ENCODE results near the gene IGLL1. TPM values are rescaled to one million over a fixed set of nuclear protein-coding genes. Genes with fewer than 3 reads are reported as not detected.

The IGLL1 gene
- total RNA-seq: not detected in 2 replicates

DNA sequence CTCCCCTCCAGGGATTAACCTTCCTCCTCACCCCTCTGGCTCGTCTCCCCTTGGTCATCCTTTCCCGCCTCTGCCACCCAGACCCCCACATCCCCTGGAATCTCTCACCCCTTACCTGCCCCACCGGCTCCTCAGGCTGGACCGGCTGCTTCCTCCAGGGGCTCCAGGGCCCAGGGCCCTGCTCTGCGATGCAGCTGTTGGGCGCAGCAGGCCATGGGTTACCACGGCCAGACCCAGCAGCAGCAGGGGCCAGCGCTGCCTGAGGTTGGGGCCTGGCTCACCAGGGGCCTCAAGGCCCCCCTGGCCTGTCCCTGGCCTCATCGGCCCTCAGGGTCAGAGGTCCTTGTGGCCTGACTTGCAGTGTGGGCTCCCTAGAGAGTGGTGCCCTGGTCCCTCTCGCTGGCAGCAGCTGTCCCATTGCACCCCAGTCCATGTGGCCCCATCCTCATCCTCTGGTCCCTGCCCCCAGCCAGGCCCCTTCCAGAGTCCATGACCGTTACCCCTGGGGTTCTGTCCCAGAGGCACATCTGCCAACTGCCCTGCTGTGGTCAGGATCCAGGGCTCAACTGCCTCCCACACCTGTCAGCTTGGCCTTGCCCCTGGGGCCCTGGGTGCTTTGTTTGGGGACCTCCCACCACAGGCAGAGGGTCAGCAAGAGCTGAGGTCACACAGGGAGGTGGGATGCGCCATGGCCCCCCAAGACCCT is at the start of gene IGLL1:
IGLL1 (minus strand) TSS at position 421 of the 706 bp plus-strand sequence; CDS start at position 321, 100 bp downstream.

Other genes starting within 250 kb of the IGLL1 start
- gene DRICH1, start 52.0 kb upstream of the IGLL1 start, total RNA-seq: 0.11 TPM in 1 of 2 replicates, not detected in the other
- gene RGL4, start 110.7 kb upstream of the IGLL1 start, total RNA-seq: not detected in 2 replicates
- gene ZNF70, start 170.8 kb upstream of the IGLL1 start, total RNA-seq: 1.3 and 2.1 TPM in 2 replicates
- gene VPREB3, start 174.1 kb upstream of the IGLL1 start, total RNA-seq: 0.22 TPM in 1 of 2 replicates, not detected in the other
- 0.09 and 0.33 TPM in 2 replicates for gene C22orf15, start 182.7 kb upstream of the IGLL1 start, total RNA-seq
- gene CHCHD10, start 187.7 kb upstream of the IGLL1 start, total RNA-seq: 6.5 and 11.8 TPM in 2 replicates
- 4.2 and 8.2 TPM in 2 replicates for gene MMP11, start 192.6 kb upstream of the IGLL1 start, total RNA-seq
- gene SMARCB1, start 206.7 kb upstream of the IGLL1 start, total RNA-seq: 13.3 and 19.3 TPM in 2 replicates